ENCODE results near the gene ERG.

DNA sequence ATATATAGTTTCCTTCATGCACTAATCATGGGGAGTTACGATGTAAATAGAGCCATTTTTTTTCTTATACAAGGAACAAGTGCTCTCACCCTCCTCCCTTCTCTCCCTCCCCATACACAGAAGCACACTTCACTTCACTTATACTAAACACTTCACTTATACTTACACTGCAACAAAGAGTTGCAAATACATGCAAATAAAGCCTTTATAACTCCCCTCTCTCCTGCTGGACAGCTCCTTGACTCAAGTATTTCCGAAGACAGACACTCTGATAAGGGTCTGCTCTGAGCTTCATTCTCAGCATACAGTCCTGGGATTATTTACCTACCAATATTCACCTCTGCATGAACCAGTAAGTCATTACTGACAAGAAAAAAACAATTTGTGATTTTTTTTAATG, 35.6 kb upstream of the ERG start:
- TF ChIP-seq, protein P1, sequence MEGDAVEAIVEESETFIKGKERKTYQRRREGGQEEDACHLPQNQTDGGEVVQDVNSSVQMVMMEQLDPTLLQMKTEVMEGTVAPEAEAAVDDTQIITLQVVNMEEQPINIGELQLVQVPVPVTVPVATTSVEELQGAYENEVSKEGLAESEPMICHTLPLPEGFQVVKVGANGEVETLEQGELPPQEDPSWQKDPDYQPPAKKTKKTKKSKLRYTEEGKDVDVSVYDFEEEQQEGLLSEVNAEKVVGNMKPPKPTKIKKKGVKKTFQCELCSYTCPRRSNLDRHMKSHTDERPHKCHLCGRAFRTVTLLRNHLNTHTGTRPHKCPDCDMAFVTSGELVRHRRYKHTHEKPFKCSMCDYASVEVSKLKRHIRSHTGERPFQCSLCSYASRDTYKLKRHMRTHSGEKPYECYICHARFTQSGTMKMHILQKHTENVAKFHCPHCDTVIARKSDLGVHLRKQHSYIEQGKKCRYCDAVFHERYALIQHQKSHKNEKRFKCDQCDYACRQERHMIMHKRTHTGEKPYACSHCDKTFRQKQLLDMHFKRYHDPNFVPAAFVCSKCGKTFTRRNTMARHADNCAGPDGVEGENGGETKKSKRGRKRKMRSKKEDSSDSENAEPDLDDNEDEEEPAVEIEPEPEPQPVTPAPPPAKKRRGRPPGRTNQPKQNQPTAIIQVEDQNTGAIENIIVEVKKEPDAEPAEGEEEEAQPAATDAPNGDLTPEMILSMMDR (IDR thresholded peaks at IDR 0.05) = no peak
- no peak for TF ChIP-seq POLR2AphosphoS5 (IDR thresholded peaks at IDR 0.05)

Data from esophagus muscularis mucosa (tissue), 3 donors.